HepG2 (cell line): ENCODE results near the gene PLCXD1. TPM values are rescaled to one million over a fixed set of nuclear protein-coding genes. Genes with fewer than 3 reads are reported as not detected.
A peak's percentile ranks its signal among the peaks of the same experiment; 100 is the strongest.
"Not testable (repeated sequence)": the region's sequence is repeated elsewhere in the genome, so short reads cannot be mapped to it uniquely, and the experiment has no call there.

Source experiments
- ATAC-seq: fragments of 200-7000 bp; cut with Tn5 transposase; 3 replicates; pipeline ENCODE4 v1.9.1; 2020; ENCODE audit warnings: mild to moderate bottlenecking, moderate library complexity
- BruUV-seq: library from RNA; stranded (reverse); fragments of 400-500 nt; replicated peaks from 2 replicates; lab custom pipeline; 2021; lab: Mats Ljungman, UMichigan
- CTCF ChIA-PET: fragments of 300-600 bp; formaldehyde crosslinking; extraction: SDS; loops from one replicate; lab custom pipeline; 2021; ENCODE audit warnings: low total read pairs, inconsistent platforms, low intra/inter-chr PET ratio; lab: Yijun Ruan, JAX
- POLR2A ChIA-PET: fragments of 350-600 bp; sonication (Branson Sonifier 250); formaldehyde crosslinking; loops from one replicate; lab custom pipeline; 2020; ENCODE audit warnings: antibody characterized with exemption, inconsistent platforms; lab: Yijun Ruan, JAX
- DNase-seq: peaks from one replicate; pipeline ENCODE4 v3.0.0-alpha.2; 2015; ENCODE audit warnings: low spot score
- FAIRE-seq: peaks from 3 replicates; lab custom pipeline; 2011; peaks lifted over from hg19 to GRCh38; lab: Jason Lieb, UNC
- H2AFZ ChIP-seq: one replicate; pipeline ENCODE4 v1.6.1; 2011; ENCODE audit warnings: low read length, inconsistent platforms
- H3K27ac ChIP-seq: fragments of 300-600 bp; 3 replicates; pipeline ENCODE4 v1.8.0; 2011; ENCODE audit warnings: mixed run types, mild to moderate bottlenecking, mixed read lengths, low read length, inconsistent platforms; ENCODE audit not compliant: insufficient read depth; ENCODE audit errors: extremely low read length
- H3K27me3 ChIP-seq, 2 experiments: fragments of 200-600 bp in 1 of 2; 2 replicates in 1 of 2; 3 replicates in 1 of 2; pipeline versions ENCODE4 v1.6.0 to v1.8.0; 2011; ENCODE audit warnings: low read length in 2 of 2, mild to moderate bottlenecking in 2 of 2, moderate library complexity in 2 of 2, inconsistent platforms in 1 of 2; ENCODE audit not compliant: insufficient read depth in 2 of 2, control insufficient read depth in 1 of 2
- H3K36me3 ChIP-seq, 2 experiments: fragments of 200-600 bp in 1 of 2; replicated peaks in 1 of 2; 2 replicates in 1 of 2; 3 replicates in 1 of 2; pipeline versions ENCODE4 v1.5.1 to v1.8.0; 2011; ENCODE audit warnings: low read length in 2 of 2, inconsistent platforms in 1 of 2; ENCODE audit not compliant: insufficient read depth in 2 of 2, control insufficient read depth in 1 of 2
- H3K4me1 ChIP-seq: 2 replicates; pipeline ENCODE4 v1.5.1; 2012; ENCODE audit warnings: low read length, inconsistent platforms; ENCODE audit not compliant: insufficient read depth
- H3K4me2 ChIP-seq: 2 replicates; pipeline ENCODE4 v1.6.0; 2011; ENCODE audit warnings: low read depth, low read length, inconsistent platforms
- H3K4me3 ChIP-seq, 3 experiments: fragments of 200-600 bp in 1 of 3; sonication (generic), shearing (Covaris generic) in 1 of 3; replicated peaks in 1 of 3; 2 replicates each; pipeline ENCODE4 v1.5.1; 2011 to 2016; ENCODE audit warnings: low read length in 3 of 3, inconsistent platforms in 2 of 3, low read depth in 2 of 3, mild to moderate bottlenecking in 2 of 3, control low read depth in 1 of 3, mixed read lengths in 1 of 3; ENCODE audit not compliant: insufficient read depth in 1 of 3
- H3K79me2 ChIP-seq: one replicate; pipeline ENCODE4 v1.6.1; 2011; ENCODE audit warnings: low read length, inconsistent platforms; ENCODE audit not compliant: insufficient read depth
- H3K9ac ChIP-seq: 2 replicates; pipeline ENCODE4 v1.6.0; 2011; ENCODE audit warnings: mild to moderate bottlenecking, low read depth, low read length, inconsistent platforms; ENCODE audit not compliant: insufficient read depth
- H3K9me3 ChIP-seq: 2 replicates; pipeline ENCODE4 v1.5.1; 2012; ENCODE audit warnings: mild to moderate bottlenecking, low read length
- H4K20me1 ChIP-seq: 2 replicates; pipeline ENCODE4 v1.6.0; 2011; ENCODE audit warnings: inconsistent platforms, mild to moderate bottlenecking, low read length, moderate library complexity; ENCODE audit not compliant: insufficient read depth
- CHD4 ChIP-seq: fragments of 200-600 bp; sonication (generic); IDR thresholded peaks from 2 replicates; pipeline ENCODE4 v1.7.0; 2017; ENCODE audit warnings: mild to moderate bottlenecking, low read length, borderline replicate concordance
- KDM1A ChIP-seq: IDR thresholded peaks from 2 replicates; pipeline ENCODE4 v1.6.1; 2016; ENCODE audit warnings: missing compliant biosample characterization
- MAFK ChIP-seq, 2 experiments: IDR thresholded peaks in 1 of 2; conservative IDR thresholded peaks in 1 of 2; 2 replicates each; pipeline ENCODE4 v1.6.1; 2011; ENCODE audit warnings: improper control_type of control experiment in 2 of 2, low read length in 2 of 2
- RCOR2 ChIP-seq: IDR thresholded peaks from 2 replicates; pipeline ENCODE4 v1.6.1; 2016; ENCODE audit warnings: missing biosample characterization, missing genetic modification reagents
- ZFP36 ChIP-seq: fragments of 150-350 bp; IDR thresholded peaks from 2 replicates; pipeline ENCODE4 v1.6.1; 2018; ENCODE audit warnings: borderline replicate concordance, low read length, low read depth; ENCODE audit not compliant: partially characterized antibody
- ZKSCAN1 ChIP-seq: fragments of 150-350 bp; IDR thresholded peaks from 2 replicates; pipeline ENCODE4 v1.6.1; 2014; ENCODE audit warnings: low read length
- ZKSCAN8 ChIP-seq: IDR thresholded peaks from 2 replicates; pipeline ENCODE4 v1.6.1; 2016; ENCODE audit warnings: borderline replicate concordance, missing genetic modification reagents, missing compliant biosample characterization
- ZMYM2 ChIP-seq: sonication (generic); formaldehyde crosslinking; IDR thresholded peaks from 2 replicates; pipeline ENCODE4 v1.8.0; 2022; ENCODE audit warnings: mild to moderate bottlenecking, missing genetic modification reagents
- ZMYM3 ChIP-seq: sonication (generic); formaldehyde crosslinking; IDR thresholded peaks from 2 replicates; pipeline ENCODE4 v1.5.1; 2020; ENCODE audit warnings: mild to moderate bottlenecking, missing genetic modification reagents
- WGBS: methylation state at CpG from one replicate; pipeline ENCODE4 v1.1.6; 2017; ENCODE audit warnings: low lambda C conversion rate; 5-methylcytosine and 5-hydroxymethylcytosine counted together
- in situ Hi-C: cut with HindIII; loops from 2 replicates; pipeline ENCODE4 v1.10.0; 2017; ENCODE audit warnings: low pct_unique_long_range_greater_than_20kb; ENCODE audit not compliant: extremely low pct_ligation_motif_present
- intact Hi-C: fragments of 100-400 bp; cut with micrococcal nuclease; formaldehyde crosslinking; loops from one replicate; pipeline ENCODE4 v1.10.0; 2022; ENCODE audit not compliant: unreplicated experiment
- polyA plus RNA-seq, 8 experiments: library from polyadenylated mRNA; depleted of rRNA in 3 of 8; stranded (reverse) in 7 of 8; unstranded in 1 of 8; fragments of >200 nt; fragmentation: Illumina TruSeq in 4 of 8; extraction: Trizol in 4 of 8; gene quantifications; 2 replicates each; pipeline versions ENCODE4 v1.2.1 to v1.2.3, GENCODE V29; 2011 to 2016; ENCODE audit warnings: low read depth in 4 of 8, missing spikeins in 1 of 8, mixed read lengths in 1 of 8; ENCODE audit not compliant: insufficient read depth in 1 of 8
- total RNA-seq, 5 experiments: library from RNA; depleted of rRNA; stranded (reverse); fragments of >200 nt; fragmentation: Illumina TruSeq; extraction: Trizol; gene quantifications; 2 replicates each; pipeline ENCODE4 v1.2.3, GENCODE V29; 2016; ENCODE audit warnings: low read depth in 1 of 5
- TF ChIP-seq, protein P1 (sequence below): sonication (generic); formaldehyde crosslinking; IDR thresholded peaks from 2 replicates; pipeline ENCODE4 v1.5.0; 2020; ENCODE audit warnings: mild to moderate bottlenecking, missing genetic modification reagents

Gene PLCXD1
- total and polyA plus RNA-seq, 2 of the 13 experiments (the other 11 are each of a cell fraction or from before 2014, with no cell fraction given): 87.7 to 153 TPM

DNA sequence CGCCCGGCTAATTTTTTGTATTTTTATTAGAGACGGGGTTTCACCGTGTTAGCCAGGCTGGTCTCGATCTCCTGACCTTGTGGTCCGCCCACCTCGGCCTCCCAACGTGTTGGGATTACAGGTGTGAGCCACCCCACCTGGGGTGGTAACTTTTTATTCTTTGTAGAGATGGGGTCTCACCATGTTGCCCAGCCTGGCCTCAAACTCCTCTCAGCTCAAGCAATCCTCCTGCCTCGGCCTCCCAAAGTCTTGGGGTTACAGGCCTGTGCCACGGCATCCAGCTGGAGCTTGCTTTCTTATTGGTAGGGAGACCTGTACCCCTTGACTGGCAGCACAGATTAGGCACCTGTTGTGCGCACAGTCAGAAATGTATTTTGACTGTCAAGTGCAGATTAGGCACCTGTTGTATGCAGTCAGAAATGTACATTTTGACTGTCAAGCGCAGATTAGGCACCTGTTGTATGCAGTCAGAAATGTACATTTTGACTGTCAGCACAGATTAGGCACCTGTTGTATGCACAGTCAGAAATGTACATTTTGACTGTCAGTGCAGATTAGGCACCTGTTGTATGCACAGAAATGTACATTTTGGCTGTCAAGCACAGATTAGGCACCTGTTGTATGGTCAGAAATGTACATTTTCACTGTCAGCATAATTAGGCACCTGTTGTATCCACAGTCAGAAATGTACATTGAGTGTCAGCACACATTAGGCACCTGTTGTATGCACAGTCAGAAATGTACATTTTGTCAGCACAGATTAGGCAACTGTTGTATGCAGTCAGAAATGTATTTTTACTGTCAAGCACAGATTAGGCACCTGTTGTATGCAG, 24.8 kb downstream of the PLCXD1 start:
- Histone ChIP-seq H3K36me3 (peaks cover 12 to 33% of the 10 kb centered on the region in 2 experiments), H4K20me1 (peaks cover 36% of the 10 kb centered on the region)
- H3K27ac ChIP-seq, in situ Hi-C loops, H3K4me1 ChIP-seq, BruUV-seq, H3K27me3 ChIP-seq, H3K79me2 ChIP-seq, H3K4me2 ChIP-seq, ATAC-seq, POLR2A ChIA-PET, CTCF ChIA-PET, H3K4me3 ChIP-seq, H2AFZ ChIP-seq, H3K9me3 ChIP-seq, H3K9ac ChIP-seq, DNase-seq, intact Hi-C loops, FAIRE-seq: not testable (repeated sequence)
- 95% methylated on average over 12 of the region's 12 CpGs for WGBS
- TF ChIP-seq CHD4 (peak; percentile 60; the same call in 1 of the 2 replicates), KDM1A (CRISPR knock-in tag) (peak; percentile 7; the same call in 1 of the 2 replicates), ZMYM2 (peak; percentile 87), MAFK (conservative IDR thresholded peaks at IDR 0.05 in 1 of 2, IDR thresholded peaks at IDR 0.05 in 1 of 2; ENCODE audit: low read length in 2 of 2) (peak in 1 of 2 experiments; percentile 6; a peak in 1 of 4 replicates), ZFP36 (peak; percentile 19), ZKSCAN1 (peak; percentile 53; the same call in 1 of the 2 replicates), ZMYM3 (peak; percentile 44; the same call in 1 of the 2 replicates), ZKSCAN8 (CRISPR knock-in tag) (peak; percentile 100), RCOR2 (CRISPR knock-in tag) (0 out of 2 replicates have a peak, but pooled peaks have one; percentile 4)
- TF ChIP-seq, protein P1, sequence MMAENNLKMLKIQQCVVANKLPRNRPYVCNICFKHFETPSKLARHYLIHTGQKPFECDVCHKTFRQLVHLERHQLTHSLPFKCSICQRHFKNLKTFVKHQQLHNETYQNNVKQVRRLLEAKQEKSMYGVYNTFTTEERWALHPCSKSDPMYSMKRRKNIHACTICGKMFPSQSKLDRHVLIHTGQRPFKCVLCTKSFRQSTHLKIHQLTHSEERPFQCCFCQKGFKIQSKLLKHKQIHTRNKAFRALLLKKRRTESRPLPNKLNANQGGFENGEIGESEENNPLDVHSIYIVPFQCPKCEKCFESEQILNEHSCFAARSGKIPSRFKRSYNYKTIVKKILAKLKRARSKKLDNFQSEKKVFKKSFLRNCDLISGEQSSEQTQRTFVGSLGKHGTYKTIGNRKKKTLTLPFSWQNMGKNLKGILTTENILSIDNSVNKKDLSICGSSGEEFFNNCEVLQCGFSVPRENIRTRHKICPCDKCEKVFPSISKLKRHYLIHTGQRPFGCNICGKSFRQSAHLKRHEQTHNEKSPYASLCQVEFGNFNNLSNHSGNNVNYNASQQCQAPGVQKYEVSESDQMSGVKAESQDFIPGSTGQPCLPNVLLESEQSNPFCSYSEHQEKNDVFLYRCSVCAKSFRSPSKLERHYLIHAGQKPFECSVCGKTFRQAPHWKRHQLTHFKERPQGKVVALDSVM (CRISPR knock-in tag): peak; percentile 87
